ENCODE results near the gene CCDC197. TPM values are rescaled to one million over a fixed set of nuclear protein-coding genes. Genes with fewer than 3 reads are reported as not detected.

Gene CCDC197
- total RNA-seq = not detected

- intact Hi-C loops (cut with DNase I) = loop anchor here (10.0 kb wide), 1 partner anchor 342 kb away; no protein-coding TSS in a partner anchor
- TF ChIP-seq CTCF (IDR thresholded peaks at IDR 0.05) (no peak), POLR2A (IDR thresholded peaks at IDR 0.05) (no peak), POLR2AphosphoS5 (IDR thresholded peaks at IDR 0.05) (no peak)
- Histone ChIP-seq H3K4me3 (no peak within 1 kb of the TSS), H3K4me1 (replicated peaks) (no peaks in the 10 kb centered on the region), H3K9me3 (no peaks in the 10 kb centered on the region), H3K27ac (no peak within 1 kb of the TSS), H3K27me3 (replicated peaks; ENCODE audit: insufficient read depth) (no peaks in the 10 kb centered on the region), H3K36me3 (no peaks in the 10 kb centered on the region)
- 83% methylated on average over 1 of the region's 1 CpG for WGBS
- no peak for DNase-seq (ENCODE audit: low spot score)
These were observed at the start of gene CCDC197 for GRCh38 chr14:93997082-93997481. Gene CCDC197 (plus strand): TSS chr14:93997301. CDS start chr14:93998132, 831 bp downstream.

DNA sequence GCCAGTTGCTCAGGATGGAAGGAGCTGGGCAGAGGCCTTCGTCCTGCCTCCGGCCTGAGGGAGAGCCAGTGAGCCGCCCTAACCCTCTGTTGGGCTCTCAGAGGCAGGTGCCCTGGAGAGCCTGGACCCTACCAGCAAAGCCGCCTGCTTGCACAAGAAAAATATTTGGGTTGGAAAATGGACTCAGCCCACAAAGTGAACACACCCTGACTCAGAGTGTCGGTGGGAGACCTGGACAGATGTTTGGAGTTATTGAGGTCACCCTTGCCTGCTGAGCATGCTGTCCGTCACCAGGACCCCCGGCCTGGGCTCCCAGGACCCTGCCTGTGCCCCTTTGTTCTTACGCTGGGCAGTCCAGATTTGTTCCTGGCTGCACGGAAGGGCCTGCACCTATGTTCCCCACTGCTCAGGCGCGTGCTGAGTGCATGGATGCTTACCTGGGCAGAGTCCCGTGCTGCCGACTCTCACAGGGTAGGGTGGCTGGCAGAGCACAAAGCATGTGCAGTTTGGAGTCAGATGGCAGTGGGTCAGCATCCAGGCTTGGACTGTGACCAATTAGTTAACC, 47.5 kb upstream of the CCDC197 start:
- Histone ChIP-seq H3K36me3 (no peaks in the 10 kb centered on the region), H3K9me3 (no peaks in the 10 kb centered on the region), H3K27me3 (replicated peaks; ENCODE audit: insufficient read depth) (no peaks in the 10 kb centered on the region), H3K27ac (no peak overlapping the region), H3K4me1 (replicated peaks) (no peaks in the 10 kb centered on the region), H3K4me3 (no peak overlapping the region)
- intact Hi-C loops (cut with DNase I) = no loop called here
- TF ChIP-seq POLR2AphosphoS5 (IDR thresholded peaks at IDR 0.05) = no peak
- TF ChIP-seq POLR2A (IDR thresholded peaks at IDR 0.05) = no peak
- TF ChIP-seq CTCF (IDR thresholded peaks at IDR 0.05) = no peak
- no peak for DNase-seq (ENCODE audit: low spot score)
- WGBS = 93% methylated on average over 12 of the region's 13 CpGs

DNA sequence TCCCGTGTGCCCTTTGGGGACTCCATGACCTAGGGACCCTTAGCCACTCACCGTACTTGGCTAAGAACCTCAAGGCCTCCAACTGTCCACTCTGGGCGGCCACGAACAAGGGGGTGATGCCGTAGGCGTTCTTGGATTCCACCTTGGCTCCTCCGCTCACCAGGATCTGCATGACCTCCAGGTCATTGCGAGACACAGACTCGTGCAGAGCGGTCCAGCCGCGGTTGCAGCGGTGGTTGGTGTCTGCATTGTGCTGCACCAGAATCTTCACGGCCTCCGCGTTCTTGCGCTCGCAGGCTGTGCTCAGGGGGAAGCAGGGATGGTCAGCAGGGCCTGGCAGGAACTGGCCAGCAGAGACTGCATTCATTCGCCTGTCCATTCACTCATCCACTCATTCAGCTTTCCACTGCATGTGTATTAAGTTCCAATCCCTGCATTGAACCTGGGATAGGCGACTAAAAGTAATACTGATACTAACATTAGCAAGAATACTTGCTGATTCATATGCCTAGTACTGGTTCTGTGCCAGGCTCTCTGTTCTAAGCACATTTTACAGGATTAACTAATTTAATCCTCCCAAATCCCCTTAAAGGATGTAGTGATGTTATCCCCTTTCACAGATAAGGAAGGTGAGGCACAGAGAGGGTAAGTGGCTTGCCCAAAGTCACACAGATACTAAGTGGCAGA, 46.0 kb upstream of the CCDC197 start:
- intact Hi-C loops (cut with DNase I) = no loop called here

DNA sequence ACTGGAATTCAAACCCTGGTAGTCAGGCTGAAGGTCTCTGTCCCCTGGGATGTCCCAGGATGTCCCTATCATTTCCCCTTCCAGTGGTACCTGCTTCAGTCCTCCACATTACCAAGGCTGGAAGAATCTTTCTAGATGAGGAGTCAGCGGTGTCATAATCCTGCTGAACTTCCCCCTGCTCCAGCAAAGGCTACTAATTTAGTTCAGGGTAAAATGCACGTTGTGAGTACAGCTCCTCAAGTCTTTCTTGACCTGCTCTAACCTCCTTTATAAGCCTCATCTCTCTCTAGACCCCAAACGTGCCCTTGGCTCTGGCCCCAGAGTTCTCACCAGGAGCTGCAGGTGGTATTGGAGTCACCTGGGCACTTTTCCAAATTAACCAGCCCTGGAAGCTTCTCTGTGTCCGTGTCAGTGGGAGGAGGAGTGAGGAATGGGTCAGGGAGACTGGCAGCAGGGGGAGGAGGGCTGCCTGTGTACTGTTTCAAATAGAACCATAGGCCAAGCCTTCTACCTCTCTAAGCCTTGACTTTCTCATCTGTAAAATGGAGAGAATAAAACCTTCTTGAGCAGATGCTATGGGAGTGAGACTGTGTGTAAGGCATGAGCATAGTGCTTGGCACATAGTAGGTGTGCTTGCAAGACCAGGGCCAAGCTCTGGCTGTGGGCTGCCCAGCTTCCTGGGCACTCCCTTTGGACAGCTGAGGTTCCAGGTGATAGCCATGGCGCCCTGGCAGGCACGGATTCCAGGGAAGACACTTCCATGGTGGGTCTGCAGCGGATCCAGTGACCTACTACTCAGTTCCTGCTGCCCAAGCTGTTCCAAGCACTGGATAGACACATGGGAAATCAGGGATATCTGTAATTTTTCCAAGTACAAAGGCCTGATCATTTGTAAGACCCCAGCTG, 45.2 kb upstream of the CCDC197 start:
- H3K4me1 ChIP-seq (replicated peaks) = no peaks in the 10 kb centered on the region
- no peak overlapping the region for H3K4me3 ChIP-seq
- H3K27me3 ChIP-seq (replicated peaks; ENCODE audit: insufficient read depth) = no peaks in the 10 kb centered on the region
- no peak overlapping the region for H3K27ac ChIP-seq
- H3K36me3 ChIP-seq = no peaks in the 10 kb centered on the region
- DNase-seq (ENCODE audit: low spot score) = no peak
- TF ChIP-seq CTCF (IDR thresholded peaks at IDR 0.05) (no peak), POLR2A (IDR thresholded peaks at IDR 0.05) (no peak), POLR2AphosphoS5 (IDR thresholded peaks at IDR 0.05) (no peak)
- 61% methylated on average over 7 of the region's 7 CpGs for WGBS
- no peaks in the 10 kb centered on the region for H3K9me3 ChIP-seq
- intact Hi-C loops (cut with DNase I) = no loop called here

More for the DNA sequence above, 46.0 kb upstream of the CCDC197 start:
- Histone ChIP-seq H3K36me3 (no peaks in the 10 kb centered on the region), H3K27ac (no peak overlapping the region), H3K4me1 (replicated peaks) (no peaks in the 10 kb centered on the region), H3K9me3 (no peaks in the 10 kb centered on the region), H3K27me3 (replicated peaks; ENCODE audit: insufficient read depth) (no peaks in the 10 kb centered on the region), H3K4me3 (no peak overlapping the region)
- WGBS = 89% methylated on average over 20 of the region's 20 CpGs
- TF ChIP-seq CTCF (IDR thresholded peaks at IDR 0.05) (no peak), POLR2AphosphoS5 (IDR thresholded peaks at IDR 0.05) (no peak), POLR2A (IDR thresholded peaks at IDR 0.05) (no peak)
- no peak for DNase-seq (ENCODE audit: low spot score)

Measured in prostate gland (tissue), 2 donors.